ENCODE data around the gene SLC39A11.

Gene SLC39A11

DNA sequence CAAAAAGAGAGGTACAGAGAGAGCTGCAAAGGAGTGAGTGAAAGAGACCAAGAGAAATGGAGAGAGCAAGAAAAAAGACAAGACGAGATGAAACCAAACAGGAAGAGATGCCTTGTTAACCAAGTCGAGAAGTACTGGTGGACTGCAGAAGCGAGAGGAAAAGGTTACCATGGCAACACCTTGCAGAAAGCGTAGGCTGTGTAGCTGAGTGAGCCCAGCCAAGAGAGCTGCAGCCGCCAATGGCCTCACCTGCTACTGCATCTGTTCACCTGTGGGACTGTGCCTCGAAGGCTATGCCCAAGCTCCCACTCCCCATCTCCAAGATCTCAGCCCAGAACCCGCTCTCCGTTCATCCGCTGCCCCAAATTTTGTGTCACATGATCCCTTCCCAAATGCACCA, 161.3 kb downstream of the SLC39A11 start:
- H3K36me3 Mint-ChIP-seq (ENCODE audit: low read depth), result no peaks in the 10 kb centered on the region
- no peaks in the 10 kb centered on the region for H3K27me3 Mint-ChIP-seq (ENCODE audit: low read depth)
- no peak overlapping the region for H3K27ac Mint-ChIP-seq
- TF ChIP-seq, protein P1, sequence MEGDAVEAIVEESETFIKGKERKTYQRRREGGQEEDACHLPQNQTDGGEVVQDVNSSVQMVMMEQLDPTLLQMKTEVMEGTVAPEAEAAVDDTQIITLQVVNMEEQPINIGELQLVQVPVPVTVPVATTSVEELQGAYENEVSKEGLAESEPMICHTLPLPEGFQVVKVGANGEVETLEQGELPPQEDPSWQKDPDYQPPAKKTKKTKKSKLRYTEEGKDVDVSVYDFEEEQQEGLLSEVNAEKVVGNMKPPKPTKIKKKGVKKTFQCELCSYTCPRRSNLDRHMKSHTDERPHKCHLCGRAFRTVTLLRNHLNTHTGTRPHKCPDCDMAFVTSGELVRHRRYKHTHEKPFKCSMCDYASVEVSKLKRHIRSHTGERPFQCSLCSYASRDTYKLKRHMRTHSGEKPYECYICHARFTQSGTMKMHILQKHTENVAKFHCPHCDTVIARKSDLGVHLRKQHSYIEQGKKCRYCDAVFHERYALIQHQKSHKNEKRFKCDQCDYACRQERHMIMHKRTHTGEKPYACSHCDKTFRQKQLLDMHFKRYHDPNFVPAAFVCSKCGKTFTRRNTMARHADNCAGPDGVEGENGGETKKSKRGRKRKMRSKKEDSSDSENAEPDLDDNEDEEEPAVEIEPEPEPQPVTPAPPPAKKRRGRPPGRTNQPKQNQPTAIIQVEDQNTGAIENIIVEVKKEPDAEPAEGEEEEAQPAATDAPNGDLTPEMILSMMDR (IDR thresholded peaks at IDR 0.05; ENCODE audit: unreplicated experiment in 3 of 3), result no peak
- H3K4me1 Mint-ChIP-seq, result peaks cover 12% of the 10 kb centered on the region
- no peak overlapping the region for H3K4me3 Mint-ChIP-seq
- no peaks in the 10 kb centered on the region for H3K9me3 Mint-ChIP-seq

DNA sequence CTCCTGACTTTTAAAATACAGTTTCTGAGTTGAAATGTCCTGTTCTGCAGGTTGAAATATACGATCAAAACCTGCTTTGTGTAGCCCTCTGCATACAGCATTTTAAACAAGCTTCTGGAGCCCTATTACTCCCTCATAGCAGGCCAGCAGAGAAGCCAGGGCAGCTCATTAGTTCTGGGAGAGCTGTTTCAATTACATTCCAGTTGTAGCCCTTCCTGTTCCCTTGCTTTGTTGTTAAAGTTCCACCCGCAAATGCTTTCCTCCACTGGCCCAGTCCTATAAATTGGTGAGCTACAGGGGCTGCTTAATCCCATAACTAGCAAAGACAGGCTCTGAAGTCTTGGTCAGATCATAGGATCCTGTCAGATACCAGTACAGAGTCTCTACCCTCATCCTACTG, 162.5 kb downstream of the SLC39A11 start:
- TF ChIP-seq, protein P1 (IDR thresholded peaks at IDR 0.05; ENCODE audit: unreplicated experiment in 3 of 3), result no peak
- peak overlapping the region; percentile 31 to 50 (median 40) for H3K27ac Mint-ChIP-seq
- no peaks in the 10 kb centered on the region for H3K27me3 Mint-ChIP-seq (ENCODE audit: low read depth)
- H3K9me3 Mint-ChIP-seq, result no peaks in the 10 kb centered on the region
- peaks cover 12% of the 10 kb centered on the region for H3K4me1 Mint-ChIP-seq
- H3K4me3 Mint-ChIP-seq, result no peak overlapping the region
- H3K36me3 Mint-ChIP-seq (ENCODE audit: low read depth), result no peaks in the 10 kb centered on the region

DNA sequence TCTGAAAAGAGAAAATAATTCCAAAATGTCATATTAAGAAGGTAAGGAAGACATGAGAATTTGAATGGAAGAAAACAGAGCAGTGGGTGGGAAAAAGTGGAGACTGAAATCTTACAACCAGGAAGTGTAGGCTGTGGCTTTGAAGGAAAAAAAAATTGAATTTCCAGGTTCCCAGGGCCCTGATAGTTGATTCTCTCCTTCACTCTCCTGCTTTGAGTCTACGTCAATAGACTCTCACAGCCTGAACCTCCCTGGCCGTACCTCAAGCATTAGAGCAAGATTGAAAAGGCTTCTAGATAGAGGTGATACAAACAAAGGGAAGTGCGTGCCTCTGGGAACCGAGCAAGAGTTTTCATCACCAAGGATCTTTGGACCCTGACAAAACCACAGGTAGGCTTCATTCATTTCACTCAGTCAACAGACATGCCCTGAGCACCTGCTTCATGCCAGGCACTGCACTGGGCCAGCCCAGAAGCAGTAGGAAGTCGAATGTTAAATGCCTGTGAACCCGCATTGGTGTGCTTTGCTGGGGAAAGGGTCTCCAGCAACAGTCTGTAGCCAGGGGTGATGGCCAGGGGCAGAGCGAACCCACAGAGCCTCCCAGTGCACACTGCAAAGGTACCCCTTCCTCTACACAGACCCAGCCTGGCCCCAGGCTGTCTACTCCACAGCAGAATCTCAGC, 163.9 kb downstream of the SLC39A11 start:
- H3K9me3 Mint-ChIP-seq, result no peaks in the 10 kb centered on the region

DNA sequence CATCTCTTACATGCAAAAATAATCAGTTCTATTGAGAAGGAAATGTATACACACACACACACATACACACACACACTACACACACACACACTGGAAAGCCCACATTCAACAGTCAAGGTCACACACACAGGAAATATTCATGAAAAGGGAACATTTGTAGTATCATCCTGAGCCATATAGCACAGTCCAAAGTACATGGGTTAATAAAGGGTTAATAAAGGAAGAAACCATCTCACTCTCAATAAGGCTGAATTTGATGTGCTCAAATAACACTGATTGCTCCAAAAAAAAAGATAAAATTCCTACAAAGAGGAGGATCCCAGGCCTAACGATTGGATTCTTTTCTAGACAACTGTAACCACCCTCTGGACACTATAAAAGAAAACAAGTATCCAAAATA, 164.7 kb downstream of the SLC39A11 start:
- TF ChIP-seq, protein P1 (IDR thresholded peaks at IDR 0.05; ENCODE audit: unreplicated experiment in 3 of 3), result no peak
- Mint-ChIP-seq H3K36me3 (ENCODE audit: low read depth) (no peaks in the 10 kb centered on the region), H3K27ac (no peak overlapping the region), H3K9me3 (no peaks in the 10 kb centered on the region), H3K4me1 (peaks cover 12% of the 10 kb centered on the region), H3K27me3 (ENCODE audit: low read depth) (peaks cover 5% of the 10 kb centered on the region), H3K4me3 (no peak overlapping the region)

More for the DNA sequence above, 163.9 kb downstream of the SLC39A11 start:
- H3K4me3 Mint-ChIP-seq, result no peak overlapping the region
- H3K36me3 Mint-ChIP-seq (ENCODE audit: low read depth), result no peaks in the 10 kb centered on the region
- TF ChIP-seq, protein P1 (IDR thresholded peaks at IDR 0.05; ENCODE audit: unreplicated experiment in 3 of 3), result no peak
- H3K27me3 Mint-ChIP-seq (ENCODE audit: low read depth), result no peaks in the 10 kb centered on the region
- H3K4me1 Mint-ChIP-seq, result peaks cover 12% of the 10 kb centered on the region
- peak overlapping the region in 1 of 3 experiments; percentile 22 for H3K27ac Mint-ChIP-seq

DNA sequence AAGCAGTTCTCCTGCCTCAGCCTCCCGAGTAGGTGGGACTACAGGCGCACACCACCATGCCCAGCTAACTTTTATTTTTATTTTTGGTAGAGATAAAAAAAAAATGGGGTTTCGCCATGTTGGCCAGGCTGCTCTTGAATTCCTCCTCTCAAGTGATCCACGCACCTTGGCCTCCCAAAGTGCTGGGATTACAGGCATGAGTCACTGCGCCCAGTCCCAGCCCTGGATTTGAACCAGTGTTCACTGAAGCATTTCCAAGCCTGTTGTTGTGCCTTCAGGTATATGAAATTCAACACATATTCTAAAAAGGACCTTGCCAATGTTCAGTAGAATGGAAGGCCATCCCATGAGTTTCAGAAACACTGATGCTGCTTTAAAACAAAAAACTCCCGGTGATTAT, 165.3 kb downstream of the SLC39A11 start:
- Mint-ChIP-seq H3K27me3 (ENCODE audit: low read depth) (peaks cover 5% of the 10 kb centered on the region), H3K27ac (no peak overlapping the region), H3K4me3 (no peak overlapping the region), H3K4me1 (peaks cover 15% of the 10 kb centered on the region), H3K36me3 (ENCODE audit: low read depth) (no peaks in the 10 kb centered on the region), H3K9me3 (no peaks in the 10 kb centered on the region)
- TF ChIP-seq, protein P1 (IDR thresholded peaks at IDR 0.05; ENCODE audit: unreplicated experiment in 3 of 3), result no peak

DNA sequence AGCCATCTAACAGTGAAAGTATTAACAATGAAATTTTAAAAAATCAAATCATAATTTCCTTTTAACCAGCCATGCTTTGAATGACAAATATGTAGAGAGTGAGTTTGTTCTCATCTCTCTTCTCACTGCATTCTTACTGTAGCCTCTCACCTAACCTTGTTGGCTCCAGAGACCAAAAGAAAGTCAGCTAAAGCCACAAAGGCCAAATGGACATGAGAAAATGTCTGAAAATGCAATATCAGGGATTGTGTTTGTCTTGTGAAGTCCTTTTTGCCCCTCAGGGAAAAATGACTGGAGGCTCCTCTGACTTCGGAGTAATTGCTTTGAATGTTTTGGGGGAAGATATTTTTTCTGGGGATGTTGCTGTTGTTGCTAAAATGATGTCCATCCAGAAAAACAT, 166.3 kb downstream of the SLC39A11 start:
- Mint-ChIP-seq H3K27me3 (ENCODE audit: low read depth) (peaks cover 5% of the 10 kb centered on the region), H3K4me3 (no peak overlapping the region), H3K9me3 (no peaks in the 10 kb centered on the region), H3K27ac (no peak overlapping the region), H3K36me3 (ENCODE audit: low read depth) (no peaks in the 10 kb centered on the region), H3K4me1 (peaks cover 18% of the 10 kb centered on the region)
- TF ChIP-seq, protein P1 (IDR thresholded peaks at IDR 0.05; ENCODE audit: unreplicated experiment in 3 of 3), result no peak
